ENCODE data around the gene DAGLA. TPM values are rescaled to one million over a fixed set of nuclear protein-coding genes. Genes with fewer than 3 reads are reported as not detected.

Gene DAGLA
- total RNA-seq, 5 donors from 2014 or later (not counting 1 experiment from before 2014, with no cell fraction given): 0.15 to 1.6 (median 0.23) TPM

GRCh38 chr11:61795876-61796526 lies 115.8 kb downstream of the DAGLA start:
- WGBS (ENCODE audit: insufficient coverage): 96% methylated on average over 16 of the region's 18 CpGs
- POLR2A ChIA-PET: no interaction called here
- no peak overlapping the region for H3K27ac Mint-ChIP-seq

More at GRCh38 chr11:61795876-61796526, 115.8 kb downstream of the DAGLA start:
- Histone ChIP-seq H3K27ac (ENCODE audit: low read length) (no peak overlapping the region), H3K9me3 (no peaks in the 10 kb centered on the region), H3K27me3 (replicated peaks in 1 of 2; ENCODE audit: control insufficient read depth in 2 of 2, extremely low read depth in 1 of 2, insufficient read depth in 2 of 2, low read length in 1 of 2) (no peaks in the 10 kb centered on the region), H3K4me3 (ENCODE audit: control insufficient read depth in 1 of 2, extremely low read depth in 1 of 2, low read length in 1 of 2) (no peak overlapping the region), H3K4me1 (ENCODE audit: control insufficient read depth in 1 of 2, extremely low read depth in 1 of 2, insufficient read depth in 2 of 2, low read length in 2 of 2) (peaks cover 8 to 20% of the 10 kb centered on the region in 2 experiments), H3K36me3 (ENCODE audit: control insufficient read depth in 2 of 2, extremely low read depth in 1 of 2, insufficient read depth in 1 of 2, low read length in 1 of 2) (peaks cover 0 to 4% of the 10 kb centered on the region in 2 donors)
- H3K4me1 Mint-ChIP-seq: peaks cover 16 to 29% (median 29%) of the 10 kb centered on the region in 3 donors
- CTCF ChIA-PET: interaction anchor here (1.1 to 3.2 kb wide), 4 partner anchors 286 to 312 kb away, joined by 3 to 61 read pairs (median 4); no protein-coding TSS in a partner anchor
- H3K9me3 Mint-ChIP-seq: no peaks in the 10 kb centered on the region
- ATAC-seq (replicated peaks in 1 of 4) (no peak), DNase-seq (no peak)
- H3K4me3 Mint-ChIP-seq: no peak overlapping the region
- peaks cover 8% of the 10 kb centered on the region for H3K36me3 Mint-ChIP-seq
- no peaks in the 10 kb centered on the region for H3K27me3 Mint-ChIP-seq

Other genes with a start within 250 kb of the DAGLA start
- gene LRRC10B, start 171.6 kb upstream of the DAGLA start, total RNA-seq: under 1 TPM in 1 of 5 donors, not detected in 4; 0.21 TPM
- gene SYT7, start 99.3 kb upstream of the DAGLA start, total RNA-seq: under 1 TPM in 3 of 5 donors, not detected in 2; 0.19 to 0.26 (median 0.20) TPM
- gene MYRF, start 72.2 kb downstream of the DAGLA start, total RNA-seq: 1 to 10 TPM in 4 of 5 donors, under 1 TPM in 1; 0.95 to 4.9 (median 1.5) TPM
- gene TMEM258, start 112.2 kb downstream of the DAGLA start, total RNA-seq: 10 to 100 TPM; 68.1 to 96.0 (median 87.8) TPM
- gene FEN1, start 112.5 kb downstream of the DAGLA start, total RNA-seq: 10 to 100 TPM in 4 of 5 donors, 1 to 10 TPM in 1; 8.5 to 12.6 (median 10.9) TPM
- gene FADS1, start 136.6 kb downstream of the DAGLA start, total RNA-seq: 1 to 10 TPM; 1.9 to 8.8 (median 2.9) TPM
- gene FADS2, start 147.9 kb downstream of the DAGLA start, total RNA-seq: 10 to 100 TPM in 1 of 5 donors, 1 to 10 TPM in 4; 1.9 to 20.9 (median 2.7) TPM
- gene FADS3, start 211.2 kb downstream of the DAGLA start, total RNA-seq: 10 to 100 TPM in 3 of 5 donors, 1 to 10 TPM in 2; 6.5 to 17.1 (median 10.5) TPM
- under 1 TPM in 2 of 5 donors, not detected in 3; 0.12 to 0.28 TPM for gene RAB3IL1, start 237.2 kb downstream of the DAGLA start, total RNA-seq

All from T-cell (primary cell).